H9 (cell line): ENCODE results near the gene CACNB4. TPM values are rescaled to one million over a fixed set of nuclear protein-coding genes. Genes with fewer than 3 reads are reported as not detected.

Experiments
- DNase-seq: peaks from one replicate; pipeline ENCODE4 v3.0.0-alpha.2; 2017
- H2AFZ ChIP-seq: one replicate; pipeline ENCODE4 v1.6.1; 2013; ENCODE audit warnings: mild to moderate bottlenecking, low read length, control low read depth, moderate library complexity
- H2AK5ac ChIP-seq: 2 replicates; pipeline ENCODE4 v1.6.1; 2013; ENCODE audit warnings: low read length, control low read depth, mixed read lengths; ENCODE audit not compliant: insufficient read length
- H2BK120ac ChIP-seq: one replicate; pipeline ENCODE4 v1.6.1; 2013; ENCODE audit warnings: low read depth, mild to moderate bottlenecking, low read length, control low read depth, inconsistent platforms; ENCODE audit not compliant: poor library complexity, severe bottlenecking
- H2BK12ac ChIP-seq: 2 replicates; pipeline ENCODE4 v1.6.1; 2013; ENCODE audit warnings: low read length, control low read depth, mixed read lengths, low read depth; ENCODE audit not compliant: insufficient read length
- H2BK15ac ChIP-seq: 2 replicates; pipeline ENCODE4 v1.6.1; 2013; ENCODE audit warnings: low read depth, low read length, control low read depth
- H2BK20ac ChIP-seq: one replicate; pipeline ENCODE4 v1.6.1; 2013; ENCODE audit warnings: low read depth, mild to moderate bottlenecking, low read length, control low read depth, inconsistent platforms; ENCODE audit not compliant: poor library complexity, severe bottlenecking
- H2BK5ac ChIP-seq: 2 replicates; pipeline ENCODE4 v1.6.1; 2013; ENCODE audit warnings: low read length, control low read depth, mixed read lengths; ENCODE audit not compliant: insufficient read length
- H3K14ac ChIP-seq: 2 replicates; pipeline ENCODE4 v1.6.1; 2013; ENCODE audit warnings: low read length, control low read depth; ENCODE audit not compliant: insufficient read depth
- H3K18ac ChIP-seq: 2 replicates; pipeline ENCODE4 v1.6.1; 2013; ENCODE audit warnings: low read depth, mild to moderate bottlenecking, mixed read lengths, low read length, control low read depth; ENCODE audit not compliant: insufficient read length
- H3K23ac ChIP-seq: 2 replicates; pipeline ENCODE4 v1.6.1; 2013; ENCODE audit warnings: low read length, control low read depth, mixed read lengths, low read depth; ENCODE audit not compliant: insufficient read length
- H3K23me2 ChIP-seq: 2 replicates; pipeline ENCODE4 v1.6.1; 2013; ENCODE audit warnings: low read depth, mild to moderate bottlenecking, mixed read lengths, low read length, control low read depth; ENCODE audit not compliant: insufficient read length, poor library complexity, severe bottlenecking
- H3K27ac ChIP-seq: 2 replicates; pipeline ENCODE4 v1.5.1; 2013; ENCODE audit warnings: low read length, control low read depth, mixed read lengths, low read depth; ENCODE audit not compliant: insufficient read length
- H3K27me3 ChIP-seq: 2 replicates; pipeline ENCODE4 v1.6.1; 2013; ENCODE audit warnings: low read length, control low read depth, inconsistent platforms; ENCODE audit not compliant: insufficient read depth
- H3K4ac ChIP-seq: 2 replicates; pipeline ENCODE4 v1.6.1; 2013; ENCODE audit warnings: low read depth, mild to moderate bottlenecking, control low read depth, inconsistent platforms, low read length, moderate library complexity
- H3K4me1 ChIP-seq: 2 replicates; pipeline ENCODE4 v1.6.1; 2013; ENCODE audit warnings: low read length, control low read depth, inconsistent platforms; ENCODE audit not compliant: insufficient read depth
- H3K4me2 ChIP-seq: 2 replicates; pipeline ENCODE4 v1.6.1; 2013; ENCODE audit warnings: low read length, control low read depth, mixed read lengths; ENCODE audit not compliant: insufficient read length, insufficient read depth
- H3K56ac ChIP-seq: 2 replicates; pipeline ENCODE4 v1.6.1; 2013; ENCODE audit warnings: low read depth, mild to moderate bottlenecking, mixed read lengths, low read length, control low read depth; ENCODE audit not compliant: insufficient read length
- H3K79me1 ChIP-seq: 2 replicates; pipeline ENCODE4 v1.6.1; 2013; ENCODE audit warnings: low read depth, mild to moderate bottlenecking, moderate library complexity, low read length, control low read depth, inconsistent platforms; ENCODE audit not compliant: insufficient read depth, poor library complexity, severe bottlenecking
- H3K79me2 ChIP-seq: 2 replicates; pipeline ENCODE4 v1.6.1; 2013; ENCODE audit warnings: low read length, control low read depth, inconsistent platforms; ENCODE audit not compliant: insufficient read depth
- H3K9ac ChIP-seq: 2 replicates; pipeline ENCODE4 v1.6.1; 2013; ENCODE audit warnings: low read length, control low read depth, mixed read lengths; ENCODE audit not compliant: insufficient read length; ENCODE audit errors: extremely low read depth
- H3K9me3 ChIP-seq: one replicate; pipeline ENCODE4 v1.6.1; 2013; ENCODE audit warnings: low read depth, low read length, inconsistent platforms; ENCODE audit not compliant: control insufficient read depth
- H3T11ph ChIP-seq: one replicate; pipeline ENCODE4 v1.6.1; 2013; ENCODE audit warnings: mild to moderate bottlenecking, low read length, control low read depth, inconsistent platforms
- H4K20me1 ChIP-seq: one replicate; pipeline ENCODE4 v1.6.1; 2013; ENCODE audit not compliant: control insufficient read depth, insufficient read length, insufficient read depth
- H4K5ac ChIP-seq: 2 replicates; pipeline ENCODE4 v1.6.1; 2013; ENCODE audit warnings: low read depth, mild to moderate bottlenecking, mixed read lengths, low read length, control low read depth; ENCODE audit not compliant: insufficient read length
- H4K8ac ChIP-seq: replicated peaks from 2 replicates; pipeline ENCODE4 v1.6.1; 2013; ENCODE audit warnings: low read length, control low read depth, mixed read lengths, low read depth; ENCODE audit not compliant: insufficient read length
- H4K91ac ChIP-seq: 2 replicates; pipeline ENCODE4 v1.6.1; 2013; ENCODE audit warnings: low read depth, mild to moderate bottlenecking, moderate library complexity, mixed read lengths, low read length, control low read depth; ENCODE audit not compliant: insufficient read length
- H3K27ac Mint-ChIP-seq, 3 experiments: 2 replicates in 2 of 3; 3 replicates in 1 of 3; pipeline ENCODE4 v1.8.0; 2020 to 2021; ENCODE audit warnings: mixed read lengths in 3 of 3, mild to moderate bottlenecking in 1 of 3, moderate library complexity in 1 of 3
- H3K27me3 Mint-ChIP-seq: 2 replicates; pipeline ENCODE4 v1.8.0; 2021; ENCODE audit warnings: low read depth, mild to moderate bottlenecking, moderate library complexity, mixed read lengths
- H3K36me3 Mint-ChIP-seq, 3 experiments: 2 replicates in 2 of 3; 3 replicates in 1 of 3; pipeline ENCODE4 v1.8.0; 2020 to 2021; ENCODE audit warnings: low read depth in 3 of 3, mixed read lengths in 3 of 3; ENCODE audit not compliant: insufficient read depth in 1 of 3
- H3K4me1 Mint-ChIP-seq, 2 experiments: 2 replicates each; pipeline ENCODE4 v1.8.0; 2020; ENCODE audit warnings: mixed read lengths in 2 of 2
- H3K4me3 Mint-ChIP-seq, 2 experiments: 2 replicates in 1 of 2; 3 replicates in 1 of 2; pipeline ENCODE4 v1.8.0; 2020 to 2021; ENCODE audit warnings: mild to moderate bottlenecking in 2 of 2, mixed read lengths in 2 of 2, moderate library complexity in 1 of 2
- H3K9me3 Mint-ChIP-seq, 2 experiments: 2 replicates in 1 of 2; 3 replicates in 1 of 2; pipeline ENCODE4 v1.8.0; 2020; ENCODE audit warnings: mild to moderate bottlenecking in 2 of 2, mixed read lengths in 2 of 2, moderate library complexity in 1 of 2
- WGBS: extraction: QIAGEN DNeasy Blood & Tissue Kit; methylation state at CpG from one replicate; pipeline ENCODE4 v1.1.7; 2013; ENCODE audit warnings: missing lambda C conversion rate, low lambda C conversion rate, mixed read lengths; ENCODE audit not compliant: insufficient read length; ENCODE audit errors: extremely low coverage; 5-methylcytosine and 5-hydroxymethylcytosine counted together
- total RNA-seq: library from RNA; stranded (reverse); gene quantifications from 2 replicates; pipeline ENCODE4 v1.2.1, GENCODE V29; 2021
- TF ChIP-seq, protein P1 (sequence below): fragments of 200-600 bp; sonication (generic); conservative IDR thresholded peaks from 3 replicates; pipeline ENCODE4 v1.8.0; 2021; ENCODE audit warnings: antibody characterized with exemption, mild to moderate bottlenecking

CACNB4 gene
- total RNA-seq, 1 experiment from 2014 or later, result 1.4 TPM

DNA sequence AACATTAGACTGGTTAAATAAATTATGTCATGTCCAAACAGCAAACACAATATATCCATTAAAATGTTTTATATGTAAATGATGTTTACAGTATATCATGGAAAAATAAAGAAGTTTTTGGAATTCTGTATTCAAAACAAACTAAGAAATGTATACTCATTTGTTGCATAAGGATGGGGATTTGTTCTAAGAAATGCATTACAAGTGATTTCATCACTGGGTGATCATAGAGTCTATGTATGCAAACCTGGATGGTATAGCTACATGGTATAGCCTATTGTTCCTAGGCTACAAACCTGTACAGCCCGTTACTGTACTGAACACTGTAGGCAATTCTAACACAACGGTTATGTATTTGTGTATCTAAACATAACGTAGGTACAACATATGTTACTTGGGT lies 305.7 kb downstream of the CACNB4 start:
- Histone ChIP-seq H2BK20ac (no peak overlapping the region), H3K9me3 (no peaks in the 10 kb centered on the region), H3K23ac (no peak overlapping the region), H3K14ac (no peak overlapping the region), H4K5ac (no peak overlapping the region), H4K91ac (no peak overlapping the region), H3K23me2 (no peaks in the 10 kb centered on the region), H2AK5ac (no peak overlapping the region), H3K79me2 (no peaks in the 10 kb centered on the region), H3K4me2 (no peak overlapping the region), H3K27me3 (no peaks in the 10 kb centered on the region), H2BK120ac (no peak overlapping the region), H2BK12ac (no peak overlapping the region), H2BK15ac (no peak overlapping the region), H2AFZ (no peak overlapping the region), H4K8ac (no peak overlapping the region), H3T11ph (no peak overlapping the region), H2BK5ac (no peak overlapping the region), H3K79me1 (no peaks in the 10 kb centered on the region), H3K27ac (no peak overlapping the region), H3K18ac (no peak overlapping the region), H3K4me1 (no peaks in the 10 kb centered on the region), H4K20me1 (no peaks in the 10 kb centered on the region), H3K56ac (no peak overlapping the region), H3K4ac (no peak overlapping the region), H3K9ac (no peak overlapping the region)
- H3K4me3 Mint-ChIP-seq, result no peak overlapping the region
- H3K4me1 Mint-ChIP-seq, result peaks cover 13 to 16% of the 10 kb centered on the region in 2 experiments
- H3K36me3 Mint-ChIP-seq, result peaks cover 8 to 14% (median 12%) of the 10 kb centered on the region in 3 experiments; a peak in 6 of 7 replicates
- no peak overlapping the region for H3K27ac Mint-ChIP-seq
- H3K27me3 Mint-ChIP-seq, result no peaks in the 10 kb centered on the region; the same call in 1 of the 2 replicates
- no peak for DNase-seq
- TF ChIP-seq, protein P1, sequence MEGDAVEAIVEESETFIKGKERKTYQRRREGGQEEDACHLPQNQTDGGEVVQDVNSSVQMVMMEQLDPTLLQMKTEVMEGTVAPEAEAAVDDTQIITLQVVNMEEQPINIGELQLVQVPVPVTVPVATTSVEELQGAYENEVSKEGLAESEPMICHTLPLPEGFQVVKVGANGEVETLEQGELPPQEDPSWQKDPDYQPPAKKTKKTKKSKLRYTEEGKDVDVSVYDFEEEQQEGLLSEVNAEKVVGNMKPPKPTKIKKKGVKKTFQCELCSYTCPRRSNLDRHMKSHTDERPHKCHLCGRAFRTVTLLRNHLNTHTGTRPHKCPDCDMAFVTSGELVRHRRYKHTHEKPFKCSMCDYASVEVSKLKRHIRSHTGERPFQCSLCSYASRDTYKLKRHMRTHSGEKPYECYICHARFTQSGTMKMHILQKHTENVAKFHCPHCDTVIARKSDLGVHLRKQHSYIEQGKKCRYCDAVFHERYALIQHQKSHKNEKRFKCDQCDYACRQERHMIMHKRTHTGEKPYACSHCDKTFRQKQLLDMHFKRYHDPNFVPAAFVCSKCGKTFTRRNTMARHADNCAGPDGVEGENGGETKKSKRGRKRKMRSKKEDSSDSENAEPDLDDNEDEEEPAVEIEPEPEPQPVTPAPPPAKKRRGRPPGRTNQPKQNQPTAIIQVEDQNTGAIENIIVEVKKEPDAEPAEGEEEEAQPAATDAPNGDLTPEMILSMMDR, result no peak
- no CpG with 5 or more reads among the region's 3 CpGs for WGBS
- peaks cover 0 to 3% of the 10 kb centered on the region in 2 experiments; a peak in 1 of 5 replicates for H3K9me3 Mint-ChIP-seq
